SIG-M5 treated with dmso at 0.1 percent for 504 hours (cell line): ENCODE measurements around the gene ZNF548.
"Not testable (repeated sequence)": the region's sequence is repeated elsewhere in the genome, so short reads cannot be mapped to it uniquely, and the experiment has no call there.

ENCODE experiments used
- DNase-seq: peaks from one replicate; lab custom pipeline; 2025; ENCODE audit not compliant: unreplicated experiment; lab: John Stamatoyannopoulos, UW

The ZNF548 gene

DNA sequence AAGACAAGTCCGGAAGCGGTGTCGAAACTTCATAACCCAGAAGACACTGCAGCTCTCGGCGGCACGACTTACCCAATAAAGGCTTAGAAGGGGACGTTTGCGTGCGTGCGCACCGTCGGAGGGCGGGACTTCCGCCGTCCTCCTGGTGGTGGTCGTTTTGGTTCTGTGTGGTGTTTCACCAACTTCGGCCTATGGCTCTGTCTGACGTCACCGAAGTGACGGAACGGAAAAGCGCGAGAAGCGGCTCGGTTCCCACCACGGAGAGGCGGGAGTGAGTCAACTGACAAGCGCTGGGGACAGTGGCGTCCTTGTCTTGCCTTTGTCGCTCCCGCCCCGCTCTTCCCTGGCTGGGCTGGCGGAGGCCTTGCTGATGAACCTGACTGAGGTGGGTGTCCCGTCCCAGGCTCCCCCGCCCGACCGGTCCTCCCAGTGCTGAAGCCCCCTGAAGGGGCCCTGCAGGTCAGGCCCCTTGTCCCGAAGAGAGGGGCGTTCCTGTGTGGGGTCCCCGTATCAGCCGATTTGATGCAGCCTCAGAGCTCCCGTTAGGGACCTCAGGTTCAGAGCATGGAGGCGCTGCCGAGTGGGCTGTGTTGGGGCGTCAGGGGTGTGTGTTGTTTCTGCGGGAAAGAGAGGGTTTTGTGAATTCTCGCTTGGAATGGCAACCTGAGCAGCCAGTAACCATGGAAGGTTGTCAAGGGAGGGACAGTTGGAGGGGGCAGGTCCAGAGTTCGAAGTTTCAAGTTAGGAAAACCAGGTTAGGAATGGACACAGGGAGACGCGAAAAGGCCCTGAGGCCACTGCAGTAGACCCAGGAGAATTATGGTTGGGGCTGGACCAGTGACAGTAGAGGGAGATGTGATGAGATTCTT lies at the start of gene ZNF548:
TSS of gene ZNF548 (plus strand) at position 125 of the 869 bp plus-strand sequence. CDS start at position 371, 246 bp downstream.
- peak; percentile 90 for DNase-seq

DNA sequence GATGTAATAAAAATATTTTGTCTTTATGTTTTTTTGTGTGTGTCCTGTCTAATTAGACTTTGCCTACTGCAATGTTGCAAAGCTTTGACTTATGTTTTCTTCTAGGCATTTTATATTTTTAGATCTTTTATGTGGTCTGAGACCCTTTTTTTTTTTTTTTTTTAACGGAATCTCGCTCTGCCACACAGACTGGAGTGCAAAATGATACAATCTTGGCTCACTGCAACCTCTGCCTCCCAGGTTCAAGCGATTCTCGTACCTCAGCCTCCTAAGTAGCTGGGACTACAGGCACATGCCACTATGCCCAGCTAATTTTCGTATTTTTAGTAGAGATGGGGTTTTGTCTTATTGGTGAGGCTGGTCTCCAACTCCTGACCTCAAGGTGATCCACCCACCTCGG lies 47.1 kb upstream of the ZNF548 start:
- no peak for DNase-seq

DNA sequence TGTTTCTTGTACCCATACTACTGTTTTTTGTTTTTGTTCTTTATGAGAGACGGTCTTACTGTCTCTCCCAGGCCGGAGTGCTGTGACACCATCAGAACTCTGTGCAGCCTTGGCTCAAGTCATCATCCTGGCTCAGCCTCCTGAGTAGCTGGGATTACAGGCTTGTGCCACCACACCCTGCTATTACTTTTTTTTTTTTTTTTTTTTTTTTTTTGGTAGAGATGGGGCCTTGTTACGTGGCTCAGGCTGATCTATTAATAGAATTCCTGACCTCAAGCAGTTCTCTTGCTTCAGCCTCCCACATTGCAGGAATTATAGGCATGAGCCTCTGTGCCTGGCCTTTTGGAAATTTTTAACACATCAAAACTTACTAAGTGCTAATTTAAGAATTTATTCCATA lies 41.5 kb upstream of the ZNF548 start:
- no peak for DNase-seq

DNA sequence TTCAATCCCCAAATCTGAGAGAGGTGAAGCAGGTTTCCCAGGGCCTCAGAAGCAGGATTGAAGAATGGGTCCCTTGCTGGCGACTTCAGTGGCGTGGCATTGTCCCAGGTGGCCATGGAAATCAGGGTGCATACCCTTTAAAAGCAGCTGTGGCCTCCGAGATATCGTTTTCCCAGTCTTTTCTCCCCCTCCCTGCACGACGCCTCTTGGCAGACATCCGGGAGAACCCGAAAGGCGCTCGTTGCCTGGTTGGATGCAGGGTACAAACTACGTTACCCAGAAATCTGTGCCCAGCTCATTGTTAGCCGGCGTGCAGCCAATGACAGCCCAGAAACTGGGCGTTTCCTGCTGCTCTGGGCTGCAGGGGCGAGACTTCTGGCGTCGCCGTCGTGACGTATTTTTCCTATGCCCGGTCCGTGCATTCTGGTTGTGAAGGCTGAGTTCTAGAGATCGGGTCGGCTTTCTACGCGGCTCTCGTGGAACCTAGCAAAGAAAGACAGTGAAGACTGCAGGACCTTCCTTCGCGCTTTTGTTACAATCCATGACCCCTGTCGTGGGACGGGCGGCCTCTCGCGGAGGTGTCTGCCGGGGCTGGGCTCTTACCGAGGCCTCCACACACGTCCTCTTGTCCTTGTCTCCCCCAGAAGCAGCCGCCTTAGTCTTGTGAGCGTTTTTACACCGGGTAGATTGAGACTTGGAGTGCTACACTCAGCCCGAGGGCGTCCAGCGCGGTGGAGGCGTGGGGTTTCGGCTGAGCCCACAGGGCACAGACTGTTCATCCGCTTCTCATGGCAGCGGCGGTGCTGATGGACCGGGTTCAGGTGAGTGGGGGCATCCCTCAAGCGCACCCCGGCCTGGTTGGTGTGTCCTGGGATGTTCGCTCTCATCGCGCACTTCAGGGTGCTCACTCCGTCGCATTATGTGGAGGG lies 38.5 kb upstream of the ZNF548 start, which contains the start of gene ZNF304:
TSS of gene ZNF304 (plus strand) at position 395 of the 929 bp plus-strand sequence. CDS start at position 789, 394 bp downstream.
- DNase-seq: peak; percentile 63

DNA sequence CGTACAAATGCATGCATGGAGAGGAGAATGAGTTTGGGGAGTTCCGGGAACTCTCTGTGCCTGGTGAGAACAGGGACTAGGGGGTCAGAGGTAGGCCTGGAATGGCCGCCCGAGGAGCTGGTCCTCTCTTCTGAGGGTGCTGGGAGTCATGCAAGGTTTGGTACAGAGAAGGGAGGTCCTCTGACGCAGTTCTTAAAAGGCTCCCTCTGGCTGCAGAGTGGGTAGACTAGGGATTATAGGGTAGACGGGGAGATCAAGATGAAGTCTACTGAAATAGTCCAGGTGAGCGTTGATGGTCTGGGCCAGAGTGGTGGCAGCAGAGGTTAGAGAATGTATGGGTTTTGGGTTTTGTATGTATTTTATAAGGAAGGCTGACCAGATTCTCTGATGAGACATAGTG lies 37.8 kb upstream of the ZNF548 start:
- no peak for DNase-seq

DNA sequence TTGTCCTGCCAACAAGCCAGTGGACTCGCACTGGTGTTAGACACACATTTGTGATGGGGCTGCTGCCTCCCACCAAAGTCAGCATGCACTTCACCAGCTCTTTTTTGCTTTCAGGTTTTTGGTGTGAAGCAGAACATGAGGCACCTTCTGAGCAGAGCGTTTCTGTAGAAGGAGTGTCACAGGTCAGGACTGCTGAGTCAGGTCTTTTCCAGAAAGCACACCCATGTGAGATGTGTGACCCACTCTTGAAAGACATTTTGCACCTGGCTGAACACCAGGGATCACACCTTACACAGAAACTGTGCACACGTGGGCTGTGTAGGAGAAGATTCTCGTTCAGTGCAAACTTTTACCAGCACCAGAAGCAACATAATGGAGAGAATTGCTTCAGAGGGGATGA lies 33.7 kb upstream of the ZNF548 start:
- DNase-seq: no peak

DNA sequence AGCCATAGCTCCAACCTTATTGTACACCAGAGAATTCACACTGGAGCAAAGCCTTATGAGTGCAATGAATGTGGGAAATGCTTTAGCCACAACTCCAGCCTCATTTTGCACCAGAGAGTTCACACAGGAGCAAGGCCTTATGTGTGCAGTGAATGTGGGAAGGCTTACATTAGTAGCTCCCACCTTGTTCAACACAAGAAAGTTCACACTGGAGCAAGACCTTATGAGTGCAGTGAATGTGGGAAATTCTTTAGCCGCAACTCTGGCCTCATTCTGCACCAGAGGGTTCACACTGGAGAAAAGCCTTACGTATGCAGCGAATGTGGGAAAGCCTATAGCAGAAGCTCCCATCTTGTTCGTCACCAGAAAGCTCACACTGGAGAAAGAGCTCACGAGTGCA lies 32.2 kb upstream of the ZNF548 start:
- no peak for DNase-seq

DNA sequence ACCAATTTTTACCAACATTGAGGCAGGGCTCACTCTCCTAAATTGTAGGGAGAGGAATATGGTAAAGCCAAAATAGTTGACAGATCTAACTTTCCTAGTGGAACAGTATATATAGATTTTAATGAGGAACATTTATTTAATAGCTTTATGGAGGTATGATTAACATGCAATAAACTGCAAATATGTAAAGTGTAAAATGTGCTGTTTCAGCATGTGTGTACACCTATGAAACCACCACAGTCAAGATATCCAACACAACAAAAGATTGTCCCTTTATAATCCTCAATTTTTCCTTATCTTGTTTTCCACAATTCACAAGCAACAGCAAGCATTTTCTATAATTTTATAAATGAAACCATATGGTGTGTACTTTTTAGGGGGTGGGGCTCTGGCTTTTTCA lies 30.4 kb upstream of the ZNF548 start:
- no peak for DNase-seq

DNA sequence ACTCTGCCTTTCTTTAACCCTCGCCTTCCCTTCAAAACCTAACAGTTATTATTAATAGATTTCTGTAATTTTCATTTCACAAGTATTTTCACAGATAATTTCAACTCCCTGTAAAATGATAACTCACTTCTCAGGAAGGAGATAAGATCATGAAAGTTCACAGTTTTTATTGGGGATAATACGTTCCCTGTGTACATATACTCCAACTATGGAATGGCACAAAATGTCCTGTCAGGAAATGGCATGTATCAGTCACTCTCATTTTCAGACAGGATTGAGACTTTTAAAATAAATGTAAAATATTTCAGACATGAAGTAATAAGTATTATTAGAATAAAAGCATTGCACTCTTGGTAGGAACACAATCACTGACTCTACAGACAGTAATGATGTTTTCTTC lies 27.2 kb upstream of the ZNF548 start:
- no peak for DNase-seq

DNA sequence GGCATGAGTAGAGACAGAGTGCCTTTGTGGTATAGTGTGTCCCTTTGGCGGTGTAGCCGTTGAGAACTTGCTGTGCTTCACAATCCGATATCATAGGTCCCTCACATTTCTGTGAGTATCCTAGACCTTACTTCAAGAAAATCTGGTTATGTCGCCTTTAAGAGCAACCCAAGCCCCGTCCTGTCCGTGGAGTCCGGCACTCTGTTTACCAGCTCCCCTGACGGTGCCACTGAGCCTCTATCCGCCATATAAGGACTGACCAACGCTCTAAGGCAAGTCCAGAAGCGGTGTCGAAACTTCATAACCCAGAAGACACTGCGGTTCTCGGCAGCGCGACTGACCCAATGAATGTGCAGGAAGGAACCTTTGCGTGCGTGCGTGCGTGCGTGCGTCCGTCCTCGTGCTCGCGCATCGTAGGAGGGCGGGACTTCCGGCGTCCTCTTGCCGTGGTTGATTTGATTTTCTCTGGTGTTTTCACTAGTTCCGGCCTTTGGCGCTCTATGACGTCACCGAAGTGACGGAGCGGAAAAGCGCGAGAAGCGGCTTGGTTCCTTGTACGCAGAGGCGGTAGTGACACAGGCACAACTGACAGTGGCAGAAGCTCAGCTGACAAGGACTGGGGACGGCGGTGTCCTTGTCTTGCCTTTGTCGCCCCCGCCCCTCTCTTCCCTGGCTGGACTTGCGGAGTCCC lies 26.5 kb upstream of the ZNF548 start, which contains the start of the genes TRAPPC2B and ZNF547:
TSS of gene TRAPPC2B (plus strand) at position 555 of the 691 bp plus-strand sequence. CDS start 1,283 bp downstream, outside the sequence.
TSS of gene ZNF547 (plus strand) at position 555 of the 691 bp plus-strand sequence. CDS start 5,005 bp downstream, outside the sequence.
- DNase-seq: peak; percentile 90

DNA sequence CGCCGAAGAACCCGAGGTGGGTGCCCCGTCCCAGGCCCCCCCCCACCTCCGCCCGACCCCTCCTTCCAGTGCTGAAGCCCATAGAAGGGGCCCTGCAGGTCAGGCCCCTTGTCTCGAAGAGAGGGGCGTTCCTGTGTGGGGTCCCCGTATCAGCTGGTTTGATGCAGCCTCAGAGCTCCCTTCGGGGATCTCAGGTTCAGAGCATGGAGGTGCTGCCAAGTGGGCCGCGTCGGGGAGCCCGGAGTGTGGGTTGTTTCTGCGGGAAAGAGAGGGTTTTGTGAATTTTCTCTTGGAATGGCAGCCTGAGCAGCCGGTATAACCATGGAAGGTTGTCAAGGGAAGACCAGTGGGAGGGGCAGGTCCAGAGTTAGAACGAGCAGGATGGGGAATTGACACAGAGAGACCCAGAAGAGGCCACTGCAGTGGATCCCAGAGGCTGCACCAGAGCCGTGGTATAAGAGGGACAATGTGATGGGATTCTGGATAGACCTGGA lies 25.9 kb upstream of the ZNF548 start:
- no peak for DNase-seq

DNA sequence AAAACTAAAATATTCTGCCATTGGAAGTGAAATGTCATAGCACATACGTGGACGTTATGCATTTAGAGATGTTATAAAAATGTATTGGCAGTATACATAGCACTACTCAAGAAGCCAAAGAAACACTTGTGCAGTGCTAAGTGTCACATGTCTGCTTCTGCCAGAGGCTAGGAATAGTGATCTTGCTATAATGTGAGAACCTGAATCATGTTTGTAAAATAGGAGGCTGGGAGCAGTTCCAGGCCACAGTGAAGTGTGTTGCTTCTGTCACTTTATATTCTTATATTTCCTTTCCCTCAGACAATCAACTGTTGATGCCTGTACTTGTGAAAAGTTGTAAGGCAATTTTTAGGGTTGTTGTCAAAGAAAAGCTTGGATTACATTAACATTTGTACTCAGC lies 22.9 kb upstream of the ZNF548 start:
- no peak for DNase-seq

DNA sequence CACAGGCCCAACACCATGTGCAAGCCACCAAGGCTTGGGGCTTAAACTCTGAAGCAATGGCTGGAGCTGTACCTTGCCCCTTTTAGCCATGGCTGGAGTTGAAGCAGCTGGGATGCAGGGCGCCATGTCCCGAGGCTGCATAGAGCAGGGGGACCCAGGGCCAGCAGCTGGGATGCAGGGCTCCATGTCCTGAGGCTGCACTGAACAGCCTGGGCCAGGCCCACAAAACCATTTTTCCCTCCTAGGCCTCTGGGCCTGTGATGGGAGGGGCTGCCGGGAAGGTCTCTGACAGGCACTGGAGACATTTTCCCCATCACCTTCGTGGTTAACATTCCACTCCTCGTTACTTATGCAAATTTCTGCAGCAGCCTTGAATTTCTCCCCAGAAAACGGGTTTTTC lies 15.5 kb upstream of the ZNF548 start:
- no peak for DNase-seq

DNA sequence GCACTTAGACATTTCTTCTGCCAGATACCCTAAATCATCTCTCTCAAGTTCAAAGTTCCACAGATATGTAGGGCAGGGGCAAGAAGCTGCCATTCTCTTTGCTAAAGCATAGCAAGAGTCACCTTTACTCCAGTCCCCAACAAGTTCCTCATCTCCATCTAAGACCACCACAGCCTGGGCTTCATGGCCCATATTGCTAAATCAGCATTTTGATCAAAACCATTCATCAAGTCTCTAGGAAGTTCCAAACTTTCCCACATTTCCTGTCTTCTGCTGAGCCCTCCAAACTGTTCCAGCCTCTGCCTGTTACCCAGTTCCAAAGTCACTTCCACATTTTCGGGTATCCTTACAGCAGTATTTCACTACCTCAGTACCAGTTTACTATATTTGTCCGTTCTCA lies 15.0 kb upstream of the ZNF548 start:
- not testable (repeated sequence) for DNase-seq

DNA sequence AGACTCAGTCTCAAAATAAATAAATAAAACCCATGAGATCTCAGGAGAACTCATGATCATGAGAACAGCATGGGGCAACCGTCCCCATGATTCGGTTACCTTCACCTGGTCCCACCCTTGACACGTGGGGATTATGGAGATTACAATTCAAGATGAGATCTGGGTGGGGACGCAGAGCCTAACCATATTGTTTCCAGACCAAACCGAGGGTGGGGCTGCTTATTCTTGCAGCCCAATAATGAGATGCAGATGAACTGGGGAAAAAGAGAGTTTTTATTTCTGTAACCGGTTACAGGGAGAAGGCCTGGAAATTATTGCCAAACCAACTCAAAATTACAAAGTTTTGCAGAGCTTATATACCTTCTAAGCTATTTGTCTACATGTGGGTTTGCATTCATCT lies 13.5 kb upstream of the ZNF548 start:
- no peak for DNase-seq

DNA sequence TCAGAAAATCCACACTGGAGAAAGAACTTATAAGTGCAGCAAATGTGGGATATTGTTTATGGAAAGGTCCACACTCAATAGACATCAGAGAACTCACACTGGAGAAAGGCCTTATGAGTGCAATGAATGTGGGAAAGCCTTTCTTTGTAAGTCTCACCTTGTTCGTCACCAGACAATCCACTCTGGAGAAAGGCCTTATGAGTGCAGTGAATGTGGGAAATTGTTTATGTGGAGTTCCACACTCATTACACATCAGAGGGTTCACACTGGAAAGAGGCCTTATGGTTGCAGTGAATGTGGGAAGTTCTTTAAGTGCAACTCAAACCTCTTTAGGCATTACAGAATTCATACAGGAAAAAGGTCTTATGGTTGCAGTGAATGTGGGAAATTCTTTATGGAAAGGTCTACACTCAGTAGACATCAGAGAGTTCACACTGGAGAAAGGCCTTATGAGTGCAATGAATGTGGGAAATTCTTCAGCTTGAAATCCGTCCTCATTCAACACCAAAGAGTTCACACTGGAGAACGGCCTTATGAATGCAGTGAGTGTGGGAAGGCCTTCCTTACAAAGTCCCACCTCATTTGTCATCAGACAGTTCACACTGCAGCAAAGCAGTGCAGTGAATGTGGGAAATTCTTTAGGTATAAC lies 12.0 kb upstream of the ZNF548 start:
- DNase-seq: no peak

DNA sequence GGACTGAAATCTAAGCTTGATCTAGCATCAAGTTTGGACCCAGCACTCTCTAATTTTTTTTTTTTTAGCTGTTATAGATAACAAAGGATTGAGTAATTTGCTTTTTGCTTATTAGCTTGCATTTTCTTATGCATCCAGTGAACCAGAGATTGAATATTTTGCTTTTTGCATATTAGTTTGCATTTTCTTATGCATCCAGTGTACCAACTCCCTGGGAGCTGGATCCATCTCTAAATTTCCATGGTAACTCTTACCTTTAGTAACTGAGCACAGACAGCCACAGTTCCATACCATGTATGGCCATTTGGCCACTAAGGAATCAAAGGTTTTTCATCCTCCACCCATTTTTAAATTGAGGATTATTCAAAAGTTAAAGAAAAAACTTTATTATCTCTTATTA lies 8.7 kb upstream of the ZNF548 start:
- DNase-seq: no peak

DNA sequence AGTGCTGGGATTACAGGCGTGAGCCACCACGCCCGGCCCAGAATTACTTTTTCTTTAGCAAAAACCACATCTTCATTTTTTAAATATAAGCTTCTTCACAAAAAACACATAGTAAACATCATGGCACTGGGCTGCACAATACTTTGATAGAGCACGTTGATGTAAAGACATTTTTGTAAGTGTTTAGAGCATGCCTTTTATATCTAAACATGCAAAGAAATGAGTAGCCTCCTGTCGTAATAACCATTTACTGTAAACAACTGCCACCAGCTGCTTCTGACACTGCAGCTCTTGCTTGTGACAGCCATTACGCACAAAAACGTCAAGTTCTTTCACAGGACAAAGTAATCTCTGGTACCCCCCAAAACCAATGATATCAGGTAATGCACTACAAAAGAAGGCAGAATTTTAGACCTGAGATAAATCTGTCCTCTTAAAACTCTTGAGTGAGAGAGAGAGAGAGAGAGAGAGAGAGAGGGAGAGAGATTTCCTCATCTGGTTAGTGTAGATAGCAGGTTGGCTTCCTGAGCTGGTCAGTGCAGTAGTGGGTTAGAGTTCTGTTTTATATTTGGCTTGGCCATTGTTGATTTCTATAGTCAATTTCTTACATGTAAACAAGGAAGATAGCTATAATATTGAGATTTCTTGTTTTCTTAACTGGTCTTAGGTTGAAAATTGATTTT lies 6.7 kb upstream of the ZNF548 start:
- DNase-seq: no peak

DNA sequence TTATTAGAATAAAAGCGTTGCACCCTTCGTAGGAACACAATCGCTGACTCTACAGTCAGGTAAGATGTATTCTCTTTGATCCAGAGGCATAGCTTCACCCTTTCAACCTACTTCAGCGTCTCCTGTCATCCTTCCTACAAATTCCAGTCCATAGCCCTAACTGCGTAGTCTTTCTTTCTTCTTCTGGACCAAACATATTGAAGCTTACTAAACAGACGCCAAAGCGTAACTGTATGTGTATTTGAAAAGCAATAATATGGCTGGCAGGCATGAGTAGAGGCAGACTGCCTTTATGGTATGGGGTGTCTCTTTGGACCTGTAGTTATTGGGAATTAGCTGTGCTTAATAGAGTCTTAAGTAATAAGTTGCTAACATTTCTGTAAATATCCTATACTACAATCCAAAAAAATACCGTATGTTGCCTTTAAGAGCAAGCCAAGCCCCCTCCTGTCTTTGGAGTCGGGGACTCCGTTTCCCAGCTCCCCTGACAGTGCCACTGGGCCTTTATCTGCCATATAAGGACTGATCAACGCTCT lies 392 bp upstream of the ZNF548 start:
- no peak for DNase-seq
